SIG-M5 (cell line): ENCODE measurements around the gene GAL3ST2.
"Not testable (repeated sequence)": the region's sequence is repeated elsewhere in the genome, so short reads cannot be mapped to it uniquely, and the experiment has no call there.

Experiments used
- DNase-seq: peaks from one replicate; lab custom pipeline; 2025; lab: John Stamatoyannopoulos, UW

GAL3ST2 gene

GRCh38 chr2:241768850-241769249 lies 7.8 kb upstream of the GAL3ST2 start:
- no peak for DNase-seq

DNA sequence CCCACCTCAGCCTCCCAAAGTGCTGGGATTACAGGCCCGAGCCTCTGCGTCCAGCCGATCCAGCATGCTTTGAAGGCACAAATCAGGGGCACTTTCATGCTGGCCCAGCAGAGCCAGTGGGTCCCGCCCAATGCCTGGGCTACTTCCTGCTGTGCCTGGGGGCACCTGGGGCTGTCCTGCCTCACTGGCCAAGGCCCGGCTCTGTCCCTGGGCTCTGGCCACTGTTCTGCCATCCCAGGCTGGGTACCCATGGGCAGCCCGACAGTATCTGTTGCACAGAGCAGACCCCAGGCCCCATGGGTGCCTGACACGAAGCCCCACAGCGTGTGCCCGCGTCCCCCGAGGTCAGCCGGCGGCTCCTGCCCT lies 6.8 kb upstream of the GAL3ST2 start:
- DNase-seq, result no peak

DNA sequence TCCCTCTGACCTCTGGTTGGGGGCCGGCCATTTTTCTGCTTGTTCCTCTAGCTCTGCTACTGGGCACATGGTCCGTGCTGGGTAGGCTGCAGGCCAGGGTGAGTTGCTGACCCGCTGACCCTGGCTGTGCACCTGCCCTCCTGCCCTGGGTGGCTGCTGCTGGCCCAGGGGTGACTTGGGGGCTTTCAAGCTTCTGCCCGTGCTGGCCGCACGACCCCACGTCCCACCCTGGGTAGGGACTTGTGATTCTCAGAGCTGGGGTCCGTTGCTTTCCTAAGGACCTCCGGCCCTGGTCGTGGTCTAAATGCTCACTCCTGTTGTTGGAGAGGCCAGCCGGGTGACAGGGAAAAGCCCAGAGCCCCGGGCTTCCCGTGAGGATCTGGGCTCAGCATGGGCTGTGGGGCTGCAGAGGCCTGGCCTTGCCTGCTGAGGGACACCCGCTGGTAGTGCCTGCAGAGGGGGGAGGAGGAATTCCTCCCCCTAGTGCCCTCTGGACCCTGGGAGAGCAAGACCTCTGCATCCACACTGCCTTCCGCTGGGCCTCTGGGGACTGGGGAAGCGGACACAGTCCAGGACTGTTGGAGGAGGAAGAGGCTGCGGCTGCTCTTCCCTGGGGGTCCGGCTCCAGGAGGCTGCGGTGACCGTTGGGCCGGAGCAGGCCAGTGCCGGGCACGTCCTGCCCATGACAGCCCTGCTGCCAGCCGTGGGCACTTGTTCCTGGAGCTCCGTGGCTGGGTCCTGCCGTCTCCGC lies 6.3 kb upstream of the GAL3ST2 start:
- no peak for DNase-seq

- no peak for DNase-seq
Observed at GRCh38 chr2:241770936-241771285, 5.7 kb upstream of the GAL3ST2 start.

- no peak for DNase-seq
Observed at GRCh38 chr2:241771286-241772062, 5.1 kb upstream of the GAL3ST2 start.

GRCh38 chr2:241772063-241772499 lies 4.5 kb upstream of the GAL3ST2 start:
- no peak for DNase-seq

GRCh38 chr2:241773511-241774418 lies 2.9 kb upstream of the GAL3ST2 start:
- no peak for DNase-seq

DNA sequence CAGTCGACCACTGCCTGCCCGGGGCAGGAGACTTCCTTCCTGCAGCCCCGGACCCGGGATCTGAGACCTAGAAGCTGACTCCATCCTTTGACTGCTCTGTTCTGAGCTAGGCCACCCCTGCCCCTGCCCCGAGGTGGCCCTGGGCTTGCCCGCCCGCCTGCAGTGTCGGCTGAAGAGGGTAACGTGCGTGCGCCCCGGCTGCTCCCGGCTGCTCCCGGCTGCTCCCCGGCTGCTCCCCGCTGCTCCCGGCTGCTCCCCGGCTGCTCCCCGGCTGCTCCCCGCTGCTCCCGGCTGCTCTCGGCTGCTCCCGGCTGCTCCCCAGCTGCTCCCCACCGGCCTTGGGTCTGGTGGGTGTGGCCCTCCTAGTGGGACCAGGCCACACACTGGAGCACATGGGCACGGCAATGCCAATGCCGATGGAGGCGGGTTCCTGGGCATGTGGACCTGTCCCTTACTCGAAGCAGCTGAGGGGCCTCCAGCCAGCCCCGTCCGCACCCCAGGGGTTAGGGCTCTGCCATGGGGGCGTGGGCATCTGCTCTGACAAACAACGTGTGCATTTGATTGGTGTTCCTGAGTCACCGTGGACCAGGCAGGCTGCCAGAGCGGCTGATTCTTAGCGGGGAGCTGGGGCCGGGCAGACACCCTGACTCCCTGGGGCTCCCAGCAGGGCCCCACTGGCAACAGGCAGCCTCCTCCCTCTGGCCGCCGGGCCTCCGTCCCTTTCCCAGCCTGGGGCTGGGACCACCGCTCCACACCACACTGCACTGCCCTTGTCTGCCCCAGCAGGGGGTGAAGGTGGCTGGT lies 2.0 kb upstream of the GAL3ST2 start:
- no peak for DNase-seq

GRCh38 chr2:241775223-241776177 lies 1.1 kb upstream of the GAL3ST2 start:
- DNase-seq, result no peak

GRCh38 chr2:241777170-241777685 lies 606 bp downstream of the GAL3ST2 start:
- no peak for DNase-seq

GRCh38 chr2:241777686-241778627 lies 1.3 kb downstream of the GAL3ST2 start:
- no peak for DNase-seq

GRCh38 chr2:241780939-241781569 lies 4.4 kb downstream of the GAL3ST2 start:
- no peak for DNase-seq

- not testable (repeated sequence) for DNase-seq
Observed at GRCh38 chr2:241782053-241782452, 5.4 kb downstream of the GAL3ST2 start.

DNA sequence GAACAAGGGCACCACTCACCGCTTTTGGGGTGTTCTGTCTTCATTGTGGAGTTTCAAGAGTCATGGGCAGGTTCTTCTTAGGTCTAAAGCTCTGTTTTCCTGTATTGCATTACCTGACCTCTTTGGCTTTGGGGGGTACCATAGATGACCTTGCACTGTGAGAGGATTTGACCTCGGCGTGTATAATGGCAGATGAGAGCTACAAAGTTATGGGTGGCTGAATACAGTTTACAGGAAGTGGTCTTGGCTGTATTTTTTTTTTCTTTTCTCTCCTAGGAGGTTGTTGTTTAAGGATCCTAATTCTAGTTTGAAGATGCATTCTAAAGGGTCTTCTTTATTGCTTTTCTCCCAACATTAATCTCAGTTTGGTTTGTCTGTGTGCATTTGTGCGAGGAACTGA lies 11.5 kb downstream of the GAL3ST2 start:
- DNase-seq, result no peak

- DNase-seq, result no peak
Observed at GRCh38 chr2:241788572-241788971, 11.9 kb downstream of the GAL3ST2 start.

DNA sequence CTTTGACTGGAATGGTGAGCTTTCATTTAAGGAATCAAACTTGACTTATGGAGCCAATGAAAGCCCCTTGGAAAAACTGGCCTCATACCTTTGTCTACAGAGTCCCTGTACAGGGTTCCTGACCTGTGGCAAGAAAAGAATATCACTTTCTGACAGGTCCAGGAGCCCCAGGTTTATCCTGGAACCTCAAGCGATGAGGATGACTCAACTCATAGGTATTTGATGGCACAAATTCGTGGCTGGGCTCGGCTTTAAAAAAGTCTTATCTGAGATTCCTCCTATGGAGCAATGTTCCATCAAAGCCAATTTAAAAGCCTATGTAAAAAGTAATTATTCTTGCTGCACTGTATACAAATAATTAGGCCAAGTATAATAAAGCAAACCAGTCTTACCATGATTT lies 14.8 kb downstream of the GAL3ST2 start:
- not testable (repeated sequence) for DNase-seq

GRCh38 chr2:241793385-241793784 lies 16.8 kb downstream of the GAL3ST2 start:
- DNase-seq, result no peak

GRCh38 chr2:241794250-241794823 lies 17.7 kb downstream of the GAL3ST2 start:
- no peak for DNase-seq
